Measurements from ENCODE around the gene GRIA3.

Gene GRIA3

DNA sequence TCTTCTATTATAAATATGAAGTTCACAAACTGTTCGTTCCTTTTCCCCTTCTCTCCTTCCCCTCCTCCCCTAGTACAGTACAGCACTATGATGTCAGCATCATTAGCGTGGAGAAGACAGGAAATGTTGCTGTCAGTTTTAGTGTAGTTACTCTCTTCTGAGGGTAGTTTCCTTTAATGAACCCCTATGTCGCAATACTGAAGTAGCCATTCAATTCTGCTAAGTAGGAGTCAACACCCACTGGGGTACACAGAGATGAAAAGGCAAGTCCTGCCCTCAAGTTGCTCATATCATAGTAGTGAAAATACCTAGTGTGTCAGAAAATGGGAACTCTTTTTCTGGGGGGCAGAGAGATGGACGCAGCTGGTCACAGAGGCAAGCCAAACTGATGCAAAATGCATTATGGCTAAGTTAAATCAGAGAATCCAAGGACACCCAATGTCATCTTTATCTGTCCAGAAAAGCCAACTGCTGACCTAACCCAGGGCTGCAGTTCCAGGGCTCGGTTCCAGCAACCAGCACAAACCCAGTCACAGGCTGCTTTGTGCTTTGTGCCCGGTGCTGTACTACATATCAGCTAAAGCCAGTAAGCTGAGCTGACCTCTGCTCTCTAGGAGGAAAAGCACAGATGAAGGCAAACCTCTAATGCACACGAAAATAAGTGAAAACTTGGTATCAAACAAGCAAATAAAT, 31.5 kb downstream of the GRIA3 start:
- TF ChIP-seq POLR2A (IDR thresholded peaks at IDR 0.05; ENCODE audit: low read depth, low read length) = no peak
- no peak for FAIRE-seq
- DNase-seq (ENCODE audit: insufficient read length, low spot score) = no peak

DNA sequence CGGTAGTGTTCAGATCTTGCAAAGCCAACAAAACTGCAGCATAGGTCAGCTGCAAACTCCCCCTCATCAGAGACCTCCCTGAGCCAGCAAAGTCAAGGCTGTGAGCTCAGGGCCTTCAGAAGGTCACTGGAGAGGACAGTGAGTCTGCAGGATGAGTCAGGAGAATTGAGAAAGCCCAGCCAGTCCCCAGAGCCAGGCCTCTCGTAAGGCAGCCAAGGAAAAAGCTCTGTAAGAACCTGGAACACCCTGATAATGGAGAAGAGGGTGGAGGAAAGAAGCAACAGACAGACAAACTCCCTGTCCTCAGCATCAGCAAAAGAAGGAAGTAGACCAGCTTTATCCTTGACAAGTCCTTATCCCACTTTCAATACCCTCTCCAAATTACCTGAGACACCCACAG, 33.0 kb downstream of the GRIA3 start:
- TF ChIP-seq POLR2A (IDR thresholded peaks at IDR 0.05; ENCODE audit: low read depth, low read length) = no peak
- DNase-seq (ENCODE audit: insufficient read length, low spot score) = no peak
- no peak for FAIRE-seq

DNA sequence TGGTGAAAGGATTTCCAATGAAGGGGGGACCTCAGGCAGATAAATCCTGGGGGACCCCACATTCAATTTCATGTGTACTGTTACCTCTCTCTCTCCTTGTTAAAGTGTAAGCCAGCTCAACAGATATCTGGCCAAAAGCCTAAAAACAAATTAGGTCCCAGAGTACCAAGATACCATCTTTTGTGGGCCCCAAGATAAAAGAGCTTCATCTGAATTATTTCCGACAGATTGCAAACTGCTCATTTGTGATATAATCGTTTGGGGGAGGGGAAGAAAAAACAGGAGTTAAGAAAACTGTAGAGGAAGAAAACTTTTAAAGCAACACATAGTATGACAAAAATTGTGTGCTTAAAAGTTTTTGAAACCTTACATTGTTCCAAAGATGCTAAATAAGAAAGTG, 33.6 kb downstream of the GRIA3 start:
- FAIRE-seq (no peak), DNase-seq (ENCODE audit: insufficient read length, low spot score) (no peak)
- TF ChIP-seq POLR2A (IDR thresholded peaks at IDR 0.05; ENCODE audit: low read depth, low read length) = no peak

DNA sequence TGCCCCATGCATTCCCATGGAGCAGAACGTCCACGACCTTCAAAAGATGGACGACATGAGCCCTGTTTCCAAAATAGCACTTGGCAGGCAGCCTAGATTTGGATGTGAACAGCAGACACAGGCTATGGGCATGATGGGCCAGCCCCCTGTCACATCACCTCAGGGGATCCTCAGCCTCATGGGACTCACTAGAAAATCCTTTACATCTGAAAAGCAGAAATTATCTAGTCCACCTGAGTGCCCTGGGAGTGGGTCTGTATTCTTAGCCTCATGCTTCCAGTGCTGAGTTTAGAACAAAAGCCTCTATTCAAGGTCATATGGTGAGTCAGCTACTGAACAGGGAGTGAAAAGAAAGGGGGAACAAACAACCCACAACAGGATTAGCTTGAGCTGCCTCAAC, 35.8 kb downstream of the GRIA3 start:
- no peak for TF ChIP-seq POLR2A (IDR thresholded peaks at IDR 0.05; ENCODE audit: low read depth, low read length)
- DNase-seq (ENCODE audit: insufficient read length, low spot score) = no peak
- FAIRE-seq = no peak

DNA sequence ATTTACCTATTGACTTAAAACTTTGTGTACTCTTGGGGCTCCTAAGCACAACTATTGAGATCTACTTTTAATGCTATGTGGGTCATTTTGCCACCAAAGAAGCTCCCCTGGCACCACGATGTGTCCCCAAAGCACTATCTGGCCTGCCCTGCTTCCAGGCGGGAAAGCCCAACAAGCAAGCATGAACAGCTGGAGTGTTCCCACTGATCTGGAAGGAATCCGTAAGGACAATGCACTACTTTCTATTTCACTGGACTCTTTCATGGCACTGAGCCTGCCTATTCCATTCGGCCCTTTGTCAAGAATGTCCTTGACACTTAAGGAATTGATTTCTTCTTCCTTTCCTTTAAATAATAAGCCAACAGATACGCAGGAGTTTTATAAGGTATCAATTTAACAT, 38.8 kb downstream of the GRIA3 start:
- DNase-seq (ENCODE audit: insufficient read length, low spot score) = no peak
- TF ChIP-seq POLR2A (IDR thresholded peaks at IDR 0.05; ENCODE audit: low read depth, low read length) = no peak
- no peak for FAIRE-seq

DNA sequence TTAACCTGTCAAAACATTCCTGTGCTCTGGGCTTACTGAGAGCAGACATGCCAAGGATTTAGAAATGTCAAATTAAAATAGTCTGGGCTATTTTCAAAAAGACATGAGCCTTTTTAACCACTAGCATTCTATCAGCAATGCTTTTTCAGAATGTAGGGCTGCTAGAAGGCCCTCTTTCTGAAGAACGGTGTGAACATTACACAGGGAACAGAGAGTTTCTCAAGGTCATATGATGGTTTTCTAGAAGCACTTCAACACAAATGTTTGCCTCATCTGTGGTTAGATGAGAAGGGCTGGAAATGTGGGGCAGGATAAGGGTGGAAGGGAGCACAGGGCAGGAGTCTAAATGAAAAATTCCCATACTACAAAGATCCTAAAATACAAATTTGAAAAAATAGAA, 39.3 kb downstream of the GRIA3 start:
- FAIRE-seq = no peak
- TF ChIP-seq POLR2A (IDR thresholded peaks at IDR 0.05; ENCODE audit: low read depth, low read length) = no peak

GRCh38 chrX:123223859-123224258, 39.8 kb downstream of the GRIA3 start:
- TF ChIP-seq POLR2A (IDR thresholded peaks at IDR 0.05; ENCODE audit: low read depth, low read length) = no peak
- DNase-seq (ENCODE audit: insufficient read length, low spot score) (no peak), FAIRE-seq (no peak)

More for the DNA sequence above, 39.3 kb downstream of the GRIA3 start:
- DNase-seq (ENCODE audit: insufficient read length, low spot score) = no peak

- DNase-seq (ENCODE audit: insufficient read length, low spot score) (no peak), FAIRE-seq (no peak)
- no peak for TF ChIP-seq POLR2A (IDR thresholded peaks at IDR 0.05; ENCODE audit: low read depth, low read length)
Measured at GRCh38 chrX:123230798-123231197, 46.7 kb downstream of the GRIA3 start.

- TF ChIP-seq POLR2A (IDR thresholded peaks at IDR 0.05; ENCODE audit: low read depth, low read length) = no peak
- no peak for DNase-seq (ENCODE audit: insufficient read length, low spot score)
- FAIRE-seq = no peak
Measured at GRCh38 chrX:123236859-123237258, 52.8 kb downstream of the GRIA3 start.

- FAIRE-seq (no peak), DNase-seq (ENCODE audit: insufficient read length, low spot score) (no peak)
- no peak for TF ChIP-seq POLR2A (IDR thresholded peaks at IDR 0.05; ENCODE audit: low read depth, low read length)
Measured at GRCh38 chrX:123237271-123237670, 53.2 kb downstream of the GRIA3 start.

- no peak for TF ChIP-seq POLR2A (IDR thresholded peaks at IDR 0.05; ENCODE audit: low read depth, low read length)
- DNase-seq (ENCODE audit: insufficient read length, low spot score) (no peak), FAIRE-seq (no peak)
Measured at GRCh38 chrX:123254457-123254856, 70.4 kb downstream of the GRIA3 start.

- DNase-seq (ENCODE audit: insufficient read length, low spot score) = no peak
- FAIRE-seq = no peak
- TF ChIP-seq POLR2A (IDR thresholded peaks at IDR 0.05; ENCODE audit: low read depth, low read length) = no peak
Measured at GRCh38 chrX:123256378-123256777, 72.3 kb downstream of the GRIA3 start.

DNA sequence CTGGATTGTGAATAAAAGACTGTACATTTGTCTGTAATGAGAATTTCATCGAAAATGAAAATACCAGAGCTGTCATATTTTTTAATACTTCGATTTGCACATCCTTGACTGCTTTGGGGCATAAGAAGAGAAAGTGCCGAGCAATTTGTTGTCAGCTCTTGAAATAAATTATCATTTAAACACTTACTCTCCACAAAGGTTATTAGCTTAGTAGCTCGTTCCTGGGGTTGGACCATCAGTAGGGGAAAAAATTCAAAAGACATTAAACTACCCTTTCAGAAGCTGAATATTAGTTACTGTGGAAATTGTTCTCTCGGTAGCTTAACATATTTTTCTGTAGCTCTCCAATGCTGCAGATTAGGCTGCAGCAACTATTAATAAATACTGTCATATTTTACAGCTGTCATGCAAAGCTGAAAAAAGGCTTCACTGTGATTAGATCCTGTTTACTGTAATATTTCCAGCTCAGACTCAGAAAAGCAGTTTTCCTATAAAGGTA, 76.9 kb downstream of the GRIA3 start:
- FAIRE-seq (no peak), DNase-seq (ENCODE audit: insufficient read length, low spot score) (no peak)
- TF ChIP-seq POLR2A (IDR thresholded peaks at IDR 0.05; ENCODE audit: low read depth, low read length) = no peak

GRCh38 chrX:123263270-123263669, 79.2 kb downstream of the GRIA3 start:
- DNase-seq (ENCODE audit: insufficient read length, low spot score) = no peak
- no peak for FAIRE-seq
- TF ChIP-seq POLR2A (IDR thresholded peaks at IDR 0.05; ENCODE audit: low read depth, low read length) = no peak

DNA sequence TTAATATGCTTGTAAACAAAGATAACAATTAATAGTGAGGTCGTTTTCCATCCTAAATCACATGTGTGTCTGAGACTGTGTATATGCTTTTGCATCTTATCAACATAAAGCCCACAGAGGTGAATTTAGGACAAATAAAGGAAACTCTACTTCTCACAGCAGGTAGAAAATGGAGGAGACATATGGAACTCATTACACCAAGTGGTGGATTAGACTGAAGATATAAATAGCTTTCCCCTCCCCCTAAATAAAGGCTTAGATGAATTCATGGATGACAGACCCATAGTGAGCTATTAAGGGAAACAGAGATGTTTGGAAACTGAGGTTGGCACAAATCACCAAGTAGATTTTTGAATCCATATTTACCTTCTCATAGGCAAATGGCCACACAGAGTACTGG, 79.7 kb downstream of the GRIA3 start:
- no peak for FAIRE-seq
- TF ChIP-seq POLR2A (IDR thresholded peaks at IDR 0.05; ENCODE audit: low read depth, low read length) = no peak
- no peak for DNase-seq (ENCODE audit: insufficient read length, low spot score)
